HK-2 (cell line): ENCODE data around the gene RALGPS1.

Source experiments
- DNase-seq: peaks from one replicate; pipeline ENCODE4 v3.0.0-alpha.2; 2018; ENCODE audit not compliant: unreplicated experiment

Gene RALGPS1

DNA sequence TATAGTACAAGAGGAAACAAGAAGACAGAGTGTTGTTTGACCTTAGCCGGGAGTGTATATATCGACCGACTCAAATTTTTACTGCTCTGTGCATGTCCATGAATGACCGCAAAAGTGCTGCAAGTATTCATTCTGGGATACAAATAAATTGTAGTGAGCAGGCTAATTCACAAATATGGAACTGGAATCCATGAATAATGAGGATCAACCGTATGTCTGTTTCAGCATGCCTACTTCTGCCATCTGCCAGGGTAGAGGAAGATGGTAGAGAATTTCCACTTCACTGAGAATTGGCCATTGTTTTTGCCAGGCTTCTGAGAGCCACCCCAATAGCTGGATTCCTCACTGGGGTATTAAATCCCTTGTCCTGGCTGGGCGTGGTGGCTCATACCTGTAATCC, 8.5 kb upstream of the RALGPS1 start:
- no peak for DNase-seq

DNA sequence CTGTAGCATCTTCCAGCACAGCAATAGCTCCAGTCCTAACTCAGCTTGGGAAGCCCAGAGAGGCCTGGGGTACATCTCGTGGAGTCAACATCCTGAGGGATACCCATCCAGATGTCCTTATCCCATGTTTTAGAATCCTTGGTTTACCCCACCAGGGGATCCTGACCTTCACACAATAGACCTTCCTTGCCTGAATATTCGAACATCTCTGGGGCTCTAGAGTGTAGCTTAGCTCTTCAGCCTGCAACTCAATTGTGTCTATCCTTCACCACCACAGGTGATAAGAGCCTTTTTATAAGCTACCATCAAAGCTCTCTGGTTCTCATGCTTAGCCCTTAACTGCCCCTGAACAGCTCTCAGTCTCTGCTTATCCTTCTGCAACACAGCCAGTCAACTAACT, 7.5 kb upstream of the RALGPS1 start:
- no peak for DNase-seq

DNA sequence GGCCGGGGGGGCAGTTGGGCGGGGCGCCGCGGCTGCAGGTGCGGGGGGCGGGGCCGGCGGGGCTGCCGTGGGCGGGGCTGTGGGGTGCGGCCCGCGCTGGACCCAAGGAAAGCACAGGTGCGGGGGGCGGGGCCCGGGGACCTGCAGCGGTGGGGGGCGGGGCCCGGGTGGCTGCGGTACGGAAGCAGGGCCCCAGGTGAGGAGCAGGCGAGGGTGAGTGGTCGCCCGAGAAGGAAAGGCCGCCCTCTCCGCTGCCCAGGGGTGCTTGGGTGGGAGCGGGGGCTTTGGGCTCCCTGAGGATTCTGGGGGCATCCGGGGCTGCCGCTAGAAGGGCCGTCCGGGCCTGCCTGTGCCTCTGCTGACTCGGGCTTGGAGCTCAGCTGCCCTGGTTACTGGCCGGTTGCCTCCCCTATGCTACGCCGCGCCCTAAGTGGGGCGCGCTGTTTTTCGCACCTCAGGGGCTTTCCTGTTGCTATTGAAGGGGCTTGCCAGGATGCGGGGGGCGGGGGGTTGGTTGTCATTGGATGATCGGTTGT, 767 bp downstream of the RALGPS1 start:
- DNase-seq = no peak

DNA sequence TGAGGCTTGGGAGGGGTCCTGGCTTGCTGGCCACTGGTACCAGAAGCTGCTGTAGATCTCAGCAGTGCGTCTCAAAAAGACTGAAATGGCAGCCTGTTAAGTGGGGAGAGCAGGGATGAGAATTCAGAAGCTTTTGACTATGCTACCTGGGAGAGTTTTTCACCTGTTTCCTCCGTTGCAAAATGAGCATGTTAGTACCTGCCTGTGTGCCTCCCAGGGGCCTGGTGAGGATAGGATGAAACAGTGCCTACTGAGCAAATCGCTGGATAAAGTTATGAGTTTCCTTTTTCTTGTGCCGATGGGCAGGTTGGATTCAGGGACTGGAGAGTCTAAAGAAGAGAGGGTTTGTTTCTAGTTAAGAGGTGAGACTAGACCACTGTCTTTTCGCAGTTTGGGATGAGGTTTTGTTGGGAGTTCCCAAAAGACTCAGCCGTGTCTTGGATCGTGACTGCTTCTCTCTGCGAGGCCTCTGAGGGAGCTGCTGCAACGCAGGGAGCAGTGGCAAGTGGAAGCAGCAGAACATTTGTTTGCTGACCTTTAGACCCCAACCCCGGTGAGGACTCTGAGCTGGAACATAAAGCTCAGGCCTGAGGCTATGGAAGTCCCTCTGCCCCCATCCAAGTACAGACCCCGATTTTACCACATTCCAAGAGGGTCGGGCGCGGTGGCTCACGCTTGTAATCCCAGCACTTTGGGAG, 1.4 kb downstream of the RALGPS1 start:
- DNase-seq = no peak

DNA sequence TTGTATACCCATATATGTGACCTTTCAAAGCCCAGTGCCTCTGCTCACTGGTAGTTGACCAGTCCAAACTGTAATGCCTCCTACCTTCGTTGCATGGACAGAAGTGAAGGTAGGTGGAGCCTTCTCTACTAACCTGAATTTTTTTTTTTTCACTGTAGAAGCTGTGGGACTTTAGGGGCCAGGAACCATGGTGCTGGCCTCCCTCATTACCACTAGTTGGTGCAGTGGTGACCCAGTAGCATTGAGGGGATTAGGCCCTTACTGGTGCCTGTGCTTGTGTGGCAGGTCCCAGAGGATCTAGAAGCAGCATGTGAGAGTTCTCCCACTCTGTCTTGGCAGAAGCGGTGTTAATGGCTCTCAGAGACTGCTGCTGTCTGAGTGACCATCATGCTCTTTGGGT, 2.3 kb downstream of the RALGPS1 start:
- no peak for DNase-seq

DNA sequence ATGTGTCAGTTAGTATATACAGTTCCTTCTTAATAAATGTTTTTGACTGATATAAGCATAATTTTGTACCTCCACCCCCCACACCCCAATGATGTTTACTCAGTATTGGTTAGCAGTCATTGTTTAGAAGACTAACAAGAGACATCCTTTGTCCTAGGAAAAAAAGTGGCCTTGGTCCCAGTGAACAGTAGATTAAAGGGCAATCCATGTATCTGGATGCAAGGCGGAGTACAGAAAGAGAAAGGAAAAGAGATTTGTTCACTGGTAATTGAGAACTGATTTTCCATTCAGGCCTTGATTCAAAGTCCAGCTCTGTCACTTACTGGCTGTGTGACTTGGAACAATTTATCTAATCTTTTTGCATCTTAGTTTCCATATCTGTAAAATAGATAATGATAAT, 4.6 kb downstream of the RALGPS1 start:
- DNase-seq = no peak

DNA sequence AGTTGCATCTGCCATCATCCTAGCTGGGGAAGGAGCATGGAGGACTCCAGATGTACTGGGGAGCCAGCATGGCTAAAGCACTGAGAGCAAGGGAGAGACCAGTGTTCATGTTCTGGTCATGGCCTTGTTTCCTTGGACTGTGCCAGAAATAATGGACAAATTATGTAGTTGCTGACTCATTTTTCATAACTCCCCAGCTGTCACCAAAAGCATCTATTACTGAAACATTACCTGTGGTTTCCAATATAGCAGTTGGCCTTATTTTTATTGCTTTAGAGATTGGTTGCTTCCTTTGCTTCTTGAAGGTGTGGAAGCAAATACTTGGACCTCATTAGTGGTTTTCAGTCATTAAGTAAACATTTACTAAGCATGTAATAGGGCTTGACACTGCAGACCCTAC, 11.3 kb downstream of the RALGPS1 start:
- no peak for DNase-seq

DNA sequence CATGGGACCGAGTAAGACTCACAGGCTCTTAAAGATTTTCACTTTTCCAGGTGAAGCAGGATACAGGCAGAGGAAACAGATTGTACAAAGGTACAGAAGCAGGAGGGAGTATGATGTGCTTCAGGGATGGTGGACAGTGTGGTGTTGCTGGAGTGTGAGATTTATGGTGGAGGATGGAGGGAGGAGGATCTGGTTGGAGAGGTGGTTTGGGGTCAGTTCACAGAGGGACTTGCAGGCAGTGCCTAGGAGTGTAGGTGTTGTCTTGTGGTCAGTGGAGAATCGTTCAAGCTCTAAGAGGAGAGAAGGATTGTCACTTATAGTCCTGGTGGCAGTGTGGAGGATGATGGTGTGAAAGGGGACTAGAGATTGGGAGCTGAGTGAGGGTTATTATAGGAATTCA, 11.8 kb downstream of the RALGPS1 start:
- no peak for DNase-seq

DNA sequence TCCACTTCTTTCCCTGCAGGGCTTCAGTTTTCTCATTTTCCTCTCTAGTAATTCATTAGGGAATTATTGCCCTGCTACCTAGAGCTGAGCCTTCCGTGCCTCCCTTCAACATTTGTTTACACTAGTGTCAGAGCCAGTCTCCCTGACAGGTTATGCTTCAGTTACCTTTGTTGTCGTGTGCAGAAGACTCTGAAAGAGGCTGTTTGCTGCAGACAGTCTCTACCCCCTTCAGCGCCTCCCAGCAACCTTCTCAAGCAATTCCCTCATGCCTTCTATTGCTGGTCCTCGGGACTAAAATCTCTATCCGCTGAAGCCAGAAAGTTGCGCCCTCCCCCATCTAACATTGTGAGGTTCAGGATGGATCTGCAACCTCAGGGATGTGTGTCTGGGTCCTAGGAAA, 12.8 kb downstream of the RALGPS1 start:
- DNase-seq = no peak

DNA sequence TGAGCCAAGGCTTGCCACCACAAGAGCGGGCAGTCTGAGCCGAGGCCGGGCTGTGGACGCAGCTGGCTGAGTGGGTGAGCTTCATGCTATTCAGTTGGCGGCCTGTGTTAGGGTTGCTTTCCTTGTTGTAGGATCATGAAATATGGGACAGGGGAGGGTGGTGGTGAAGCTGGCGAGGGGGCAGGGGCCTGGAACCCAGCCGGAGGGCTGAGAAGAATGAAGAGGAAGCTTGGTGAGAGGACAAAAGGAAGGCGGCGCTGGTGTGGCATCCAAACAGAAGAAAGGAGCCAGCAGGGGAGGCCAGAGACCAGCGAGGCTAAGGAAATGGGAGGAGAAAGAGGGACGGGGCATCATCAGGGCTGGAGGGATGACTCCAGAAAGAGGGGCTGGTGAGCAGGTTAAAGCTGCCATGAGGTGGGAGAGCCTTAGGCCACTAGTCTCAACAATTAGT, 18.3 kb downstream of the RALGPS1 start:
- DNase-seq = no peak

DNA sequence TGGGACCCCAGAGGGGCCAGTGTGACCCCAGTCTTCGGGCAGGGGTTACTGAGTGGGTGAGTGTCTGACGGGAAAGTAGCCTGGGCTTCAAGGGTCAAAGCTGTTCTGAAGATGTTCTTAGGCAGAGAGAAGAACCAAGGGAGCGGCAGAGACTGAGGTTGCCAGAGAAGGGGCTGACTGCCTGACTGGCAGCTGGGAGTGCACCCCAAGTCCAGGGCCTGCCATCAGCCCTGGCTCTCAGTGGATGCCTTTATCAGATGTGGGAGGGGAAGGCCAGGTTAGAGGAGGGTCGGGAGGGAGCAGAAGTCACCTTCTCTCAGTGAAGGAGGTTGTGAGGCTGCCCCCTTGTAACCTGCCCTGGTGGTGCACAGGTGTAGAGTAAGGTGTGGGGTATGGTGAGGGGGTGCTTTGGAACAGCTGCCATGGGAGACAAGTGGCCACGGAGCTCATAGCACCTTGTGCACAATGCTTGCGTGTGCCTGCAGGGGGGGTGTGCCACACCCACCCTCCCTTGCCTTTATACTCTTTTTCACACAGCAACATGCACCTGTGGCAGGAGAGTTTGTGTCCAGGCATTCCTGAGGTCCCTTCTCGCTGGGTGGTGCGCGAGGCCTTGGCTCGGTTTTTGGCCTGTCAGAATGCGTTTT, 18.9 kb downstream of the RALGPS1 start:
- DNase-seq = no peak

DNA sequence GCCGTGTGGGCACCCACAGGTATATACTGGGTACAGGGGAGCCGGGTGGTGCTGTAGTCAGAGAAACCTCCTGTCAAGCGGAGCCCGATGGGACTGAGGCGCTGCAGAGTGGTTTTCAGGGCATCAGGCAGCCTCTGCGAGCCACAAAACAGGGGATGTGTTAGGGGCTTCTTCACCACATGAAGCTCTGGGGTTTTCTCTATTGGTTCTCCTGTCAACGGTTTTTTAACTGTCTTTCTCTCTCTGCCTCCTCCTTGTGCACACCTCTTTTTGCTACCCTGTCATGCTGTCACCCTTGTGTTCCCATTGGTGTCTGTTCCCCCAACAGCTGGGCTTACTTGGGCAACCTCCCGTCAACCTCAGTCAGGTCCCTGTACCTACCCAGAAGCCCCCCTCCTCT, 19.9 kb downstream of the RALGPS1 start:
- no peak for DNase-seq

DNA sequence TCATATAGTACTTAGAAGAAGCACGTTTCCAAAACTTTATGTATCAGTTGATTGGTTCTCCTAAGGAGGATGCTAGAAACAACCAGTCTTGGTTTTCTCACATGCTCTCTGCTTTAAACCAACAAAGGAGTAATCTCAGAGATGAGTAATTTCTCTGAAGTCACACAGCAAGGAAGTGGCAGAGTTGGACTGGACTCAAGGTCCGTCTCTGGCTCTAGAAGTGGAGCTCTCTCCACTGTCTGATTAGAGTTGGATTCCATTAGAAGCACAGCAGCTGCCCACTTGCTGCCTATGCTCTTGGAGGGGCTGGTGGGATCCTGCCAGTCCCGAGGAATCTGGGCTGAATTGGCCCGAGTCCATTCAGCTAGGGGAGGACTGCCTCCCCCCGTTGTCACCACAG, 21.0 kb downstream of the RALGPS1 start:
- DNase-seq = no peak

DNA sequence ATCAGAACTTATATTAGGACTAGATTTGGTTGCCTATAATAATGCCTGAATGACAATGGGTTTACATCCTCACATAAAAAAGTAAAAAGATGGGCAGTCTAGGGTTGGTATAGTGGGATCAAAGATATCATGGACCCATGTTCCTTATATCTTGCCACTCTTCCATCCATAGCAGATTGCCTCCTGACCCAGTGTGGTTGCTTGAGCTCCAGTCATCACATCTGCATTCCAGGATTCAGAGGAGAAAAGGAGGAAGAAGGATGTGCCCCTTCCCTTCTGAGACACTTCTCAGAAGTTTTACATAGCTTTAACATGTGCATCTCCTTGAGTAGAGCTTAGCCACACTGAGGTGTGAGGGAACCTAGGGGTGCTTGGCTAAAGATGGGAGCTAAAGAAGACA, 22.9 kb downstream of the RALGPS1 start:
- no peak for DNase-seq

DNA sequence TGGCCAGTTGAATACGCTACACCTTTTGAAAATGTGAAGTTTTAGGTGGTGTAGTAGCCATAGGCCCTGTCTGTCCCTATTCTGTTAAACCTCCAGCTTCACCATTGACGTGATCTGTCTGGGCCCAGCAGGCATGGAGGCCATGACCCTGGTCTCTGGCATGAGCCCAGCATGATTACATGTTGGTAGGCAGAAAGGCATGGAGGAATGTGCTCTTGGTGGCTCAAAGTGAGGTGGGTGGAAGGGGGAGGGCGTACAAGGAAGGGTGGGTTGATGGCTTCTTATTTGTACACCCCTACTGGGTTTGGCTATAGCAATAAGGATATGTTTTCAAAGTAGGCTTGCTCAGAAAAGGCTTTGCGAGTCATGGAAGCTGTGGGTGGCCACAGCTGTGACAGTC, 23.7 kb downstream of the RALGPS1 start:
- no peak for DNase-seq

DNA sequence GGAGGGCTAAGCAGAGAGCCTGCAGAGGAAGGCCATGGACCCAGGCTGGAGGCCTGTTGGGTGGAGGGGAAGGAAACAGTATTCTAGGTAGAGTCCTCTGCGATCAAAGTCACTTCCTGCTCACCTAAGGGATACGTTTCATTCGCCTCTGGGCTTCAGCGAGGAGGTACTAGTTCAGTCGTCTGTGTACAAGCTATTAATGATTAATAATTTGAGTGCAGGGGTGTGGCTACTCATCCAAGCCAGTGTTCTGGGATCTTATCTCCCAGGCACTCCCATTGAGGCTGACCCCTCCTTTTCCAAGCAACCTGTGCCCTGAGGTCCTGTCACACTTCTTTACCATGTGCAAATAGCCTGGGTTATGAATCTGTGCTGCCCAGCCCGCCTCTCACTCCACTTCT, 25.2 kb downstream of the RALGPS1 start:
- peak; percentile 13 for DNase-seq

DNA sequence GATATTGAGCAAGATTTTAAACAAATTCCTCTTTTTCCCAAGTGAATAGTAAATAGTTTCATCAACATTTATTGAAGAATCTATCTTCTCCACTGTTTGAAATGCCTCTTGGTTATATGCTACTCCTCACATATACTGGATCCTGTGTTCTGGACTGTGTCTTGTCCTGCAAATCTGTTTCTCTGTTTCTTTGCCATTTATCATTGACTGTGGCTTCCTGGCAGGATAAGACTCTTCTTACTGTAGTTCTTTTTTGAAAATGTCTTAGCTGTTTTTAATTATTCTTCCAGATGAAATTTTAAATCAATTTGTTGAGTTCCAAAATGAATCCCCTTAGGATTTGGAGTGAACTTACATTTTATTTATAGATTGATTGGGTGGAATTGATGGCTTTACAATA, 27.8 kb downstream of the RALGPS1 start:
- DNase-seq = no peak

DNA sequence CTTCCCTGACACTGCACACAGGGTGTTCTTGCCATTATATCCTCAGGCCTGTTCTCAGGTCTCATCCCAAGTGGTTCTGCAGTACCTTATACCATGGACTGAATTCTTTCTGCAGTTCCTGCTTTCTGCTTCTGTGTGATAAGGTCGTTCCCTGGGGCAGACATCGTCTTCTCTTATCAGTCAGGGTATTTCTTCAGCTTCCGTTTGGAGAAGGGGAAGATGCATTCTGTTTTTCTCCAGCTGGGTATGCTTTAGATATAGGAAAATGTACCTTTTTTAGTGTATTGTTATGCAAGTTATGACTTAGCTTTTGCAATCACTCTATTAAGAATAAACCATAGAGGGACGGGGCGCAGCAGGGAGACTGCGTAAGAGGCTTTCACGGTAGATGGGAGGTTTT, 31.1 kb downstream of the RALGPS1 start:
- no peak for DNase-seq

DNA sequence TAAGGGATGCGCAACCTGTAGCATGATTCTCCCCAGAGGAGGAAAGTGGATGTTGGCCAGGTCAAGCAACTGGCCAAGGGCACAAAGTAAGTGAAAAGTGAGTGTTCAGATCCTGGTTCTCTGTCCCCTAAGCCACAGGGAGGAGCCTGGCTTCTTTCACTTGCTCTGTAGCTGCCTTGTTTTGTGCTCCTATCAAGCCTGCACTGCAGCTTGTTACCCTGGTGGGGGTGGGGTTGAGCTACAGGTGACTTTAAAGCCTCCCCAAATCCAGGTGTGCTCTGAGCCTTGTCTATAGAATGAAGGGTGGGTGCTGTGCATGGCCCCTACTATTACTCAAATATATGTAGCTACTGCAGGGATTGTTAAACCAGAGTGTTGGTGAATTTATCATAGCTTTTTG, 32.9 kb downstream of the RALGPS1 start:
- no peak for DNase-seq

DNA sequence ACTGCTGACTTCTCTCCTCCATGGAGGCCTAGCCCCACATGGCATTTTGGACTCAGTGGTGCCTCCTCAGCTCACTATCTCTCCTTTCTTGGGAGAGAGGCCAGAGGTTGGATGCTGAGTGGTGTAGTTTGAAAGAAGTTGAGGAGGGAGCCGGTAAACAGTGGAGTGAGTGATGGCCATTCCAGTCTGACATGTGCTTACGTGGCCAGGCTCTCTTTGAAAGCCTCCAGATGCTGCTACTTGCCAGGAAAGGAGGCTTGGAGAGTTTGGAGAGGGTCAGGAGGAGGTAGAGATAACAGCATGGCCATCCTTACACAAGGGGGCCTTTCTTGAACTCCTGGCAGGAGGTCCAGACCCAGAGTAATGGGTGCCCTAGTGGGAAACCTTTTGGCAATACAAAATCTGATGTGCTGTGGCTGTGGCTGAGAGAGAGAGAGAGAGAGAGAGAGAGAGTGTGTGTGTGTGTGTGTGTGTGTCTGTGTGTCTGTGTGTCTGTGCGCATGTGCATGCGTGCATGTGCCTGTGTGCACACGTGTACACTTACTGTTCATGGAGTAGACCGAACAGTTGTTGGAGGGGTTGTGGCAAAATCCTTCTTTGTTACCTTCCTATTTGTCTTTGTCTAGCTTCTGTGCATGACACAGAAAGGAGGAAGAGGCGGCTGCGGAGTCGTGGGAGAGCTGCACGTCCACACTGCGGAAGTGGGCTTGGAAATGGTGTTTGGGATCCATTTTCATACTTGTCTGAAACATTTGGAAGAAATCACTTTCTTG, 37.8 kb downstream of the RALGPS1 start:
- no peak for DNase-seq

DNA sequence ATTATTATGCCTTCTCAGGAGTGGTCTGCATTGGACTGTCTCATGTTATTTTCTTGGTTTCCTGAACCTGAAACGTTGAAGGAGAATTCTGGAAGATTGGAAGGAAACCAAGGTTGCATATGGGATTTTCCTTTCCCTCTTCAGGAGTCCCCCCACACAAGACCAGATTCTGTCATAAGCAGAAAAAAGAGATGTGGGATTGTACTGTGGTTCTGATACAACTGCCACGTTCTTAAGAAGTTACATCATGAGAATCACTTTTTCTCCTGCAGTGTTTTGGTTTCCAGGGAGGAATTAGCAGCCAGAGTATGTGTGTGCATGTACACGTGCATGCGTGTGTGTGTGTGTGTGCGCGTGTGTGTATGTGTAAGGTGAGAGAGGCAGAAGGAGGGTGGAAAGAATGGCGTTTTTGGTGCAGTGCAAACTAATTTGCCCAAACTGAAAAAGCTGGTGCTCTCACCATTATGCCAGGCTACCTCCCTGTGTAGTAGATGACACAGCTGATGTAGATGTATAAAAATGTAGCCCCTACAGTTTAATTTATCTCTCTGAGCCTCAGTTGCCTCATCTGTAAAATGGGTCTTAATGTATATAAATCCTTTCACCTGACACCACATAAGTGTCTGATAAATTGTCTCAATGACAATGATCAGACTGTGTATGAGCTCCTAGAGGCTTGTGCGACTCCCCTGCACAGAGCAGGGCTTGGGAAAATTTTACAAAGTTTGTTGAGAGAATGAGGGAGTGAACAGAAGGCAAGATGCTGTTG, 38.6 kb downstream of the RALGPS1 start:
- DNase-seq = no peak

DNA sequence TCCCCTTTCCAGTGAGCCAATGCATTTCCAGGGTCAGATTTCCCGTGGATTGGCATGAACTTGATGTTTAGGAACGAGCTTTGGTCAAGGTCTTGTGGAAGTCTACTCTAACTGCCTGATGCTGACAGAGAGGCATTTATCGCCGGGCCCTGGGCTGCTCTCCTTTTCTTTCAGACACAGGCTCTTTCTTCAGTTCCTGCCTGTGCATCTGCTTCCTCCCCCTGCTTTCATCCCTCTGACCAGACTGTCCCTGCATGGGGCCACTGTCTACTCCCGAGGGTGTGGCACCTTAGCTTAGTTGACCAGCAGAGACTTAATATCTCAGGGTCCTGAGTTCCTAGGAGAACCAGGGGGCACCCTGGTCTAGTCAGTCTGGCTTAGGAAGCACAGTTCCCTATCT, 41.2 kb downstream of the RALGPS1 start:
- DNase-seq = no peak
